AG10803 (cell line): ENCODE data around the gene CHTF8.

Experiments used
- DNase-seq: peaks from one replicate; pipeline ENCODE4 v3.0.0; 2010; ENCODE audit warnings: low read depth
- H3K4me3 ChIP-seq: 2 replicates; pipeline ENCODE4 v1.5.1; 2011; ENCODE audit warnings: mild to moderate bottlenecking, low read length, control low read depth
- CTCF ChIP-seq: conservative IDR thresholded peaks from 2 replicates; pipeline ENCODE4 v1.5.1; 2011; ENCODE audit warnings: mild to moderate bottlenecking, low read length, control low read depth, inconsistent platforms

CHTF8 gene

GRCh38 chr16:69132424-69133252, at the start of gene CHTF8, which contains the start of gene UTP4:
Gene CHTF8 (minus strand): TSS chr16:69132588. CDS start chr16:69121458, 11,130 bp downstream.
Gene UTP4 (plus strand): TSS chr16:69132649. CDS start chr16:69133460, 811 bp downstream.
- DNase-seq, result peak; percentile 73
- no peak for TF ChIP-seq CTCF
- H3K4me3 ChIP-seq, result peak within 1 kb of the TSS; percentile 98

- H3K4me3 ChIP-seq, result no peak overlapping the region
- TF ChIP-seq CTCF, result no peak
- no peak for DNase-seq
Measured at GRCh38 chr16:69180011-69180338, 47.6 kb upstream of the CHTF8 start.

GRCh38 chr16:69179328-69180010, 47.1 kb upstream of the CHTF8 start:
- H3K4me3 ChIP-seq, result no peak overlapping the region

GRCh38 chr16:69176033-69176800, 43.8 kb upstream of the CHTF8 start:
- H3K4me3 ChIP-seq, result no peak overlapping the region
- peak; percentile 95 for DNase-seq

More at GRCh38 chr16:69179328-69180010, 47.1 kb upstream of the CHTF8 start:
- peak; percentile 95 for DNase-seq
- TF ChIP-seq CTCF, result no peak

GRCh38 chr16:69171325-69172084, 39.1 kb upstream of the CHTF8 start:
- no peak for TF ChIP-seq CTCF
- no peak overlapping the region; the same call in 1 of the 2 replicates for H3K4me3 ChIP-seq
- peak; percentile 88 for DNase-seq

More at GRCh38 chr16:69176033-69176800, 43.8 kb upstream of the CHTF8 start:
- TF ChIP-seq CTCF, result 0 out of 2 replicates have a peak, but pooled peaks have one; percentile 4

GRCh38 chr16:69169607-69170352, 37.4 kb upstream of the CHTF8 start:
- no peak for TF ChIP-seq CTCF
- H3K4me3 ChIP-seq, result no peak overlapping the region
- no peak for DNase-seq
